ENCODE measurements around the gene CACNA2D4. TPM values are rescaled to one million over a fixed set of nuclear protein-coding genes. Genes with fewer than 3 reads are reported as not detected.

Gene CACNA2D4
- total RNA-seq, 1 experiment from 2014 or later = not detected

DNA sequence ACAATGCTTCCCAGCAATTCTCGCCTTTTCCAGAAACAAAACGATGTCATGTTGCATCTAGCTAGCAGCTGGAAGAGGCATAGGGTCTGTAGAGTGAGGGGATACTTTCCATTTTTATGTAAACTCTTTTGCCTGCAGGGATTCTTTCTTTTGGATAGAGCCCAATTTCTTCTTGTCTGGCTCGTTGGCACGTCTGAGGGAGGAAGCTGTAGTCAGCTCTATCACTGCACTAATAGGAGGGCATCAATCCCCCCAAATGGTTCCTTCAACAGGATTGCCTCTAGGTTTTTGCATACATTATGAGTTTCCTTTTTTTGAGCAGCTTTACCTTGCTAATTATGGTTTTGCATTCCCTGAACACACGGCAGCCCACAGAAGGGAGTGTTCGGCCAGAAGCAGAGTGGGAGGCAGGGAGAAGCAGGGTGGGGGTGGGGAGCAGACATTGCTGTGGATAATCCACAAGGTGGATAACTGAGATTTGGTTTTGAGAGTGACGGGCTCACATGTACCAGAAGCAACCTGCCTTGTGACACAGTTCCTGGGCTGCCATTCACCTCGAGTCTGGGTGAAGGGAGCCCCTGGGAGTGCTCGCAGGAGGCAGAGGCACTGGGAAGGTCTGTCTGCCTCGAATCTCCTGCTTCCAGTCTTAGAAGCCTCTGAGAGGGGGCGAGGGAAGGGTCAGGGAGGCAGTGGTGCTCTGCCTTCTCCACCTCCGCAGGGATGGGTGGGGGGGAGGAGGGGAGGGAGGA, 73.6 kb downstream of the CACNA2D4 start:
- intact Hi-C loops (cut with micrococcal nuclease) = no loop called here
- Histone ChIP-seq H3K4me3 (ENCODE audit: low read length) (no peak overlapping the region), H3K4me2 (ENCODE audit: low read length) (no peak overlapping the region), H3K4me1 (ENCODE audit: insufficient read depth, low read length) (no peaks in the 10 kb centered on the region), H2AFZ (ENCODE audit: low read length) (no peak overlapping the region), H3F3A (ENCODE audit: low read length, unreplicated experiment) (no peaks in the 10 kb centered on the region), H3K9me3 (ENCODE audit: low read length) (no peaks in the 10 kb centered on the region), H3K9ac (ENCODE audit: low read length) (no peak overlapping the region), H3K27me3 (ENCODE audit: low read length) (peaks cover 42% of the 10 kb centered on the region), H3K27ac (ENCODE audit: low read length) (no peak overlapping the region), H3K36me3 (ENCODE audit: low read depth, low read length) (no peaks in the 10 kb centered on the region), H4K20me1 (ENCODE audit: low read length) (no peaks in the 10 kb centered on the region), H3K79me2 (ENCODE audit: low read length) (no peaks in the 10 kb centered on the region), H3K9me2 (replicated peaks; ENCODE audit: low read length) (no peaks in the 10 kb centered on the region)
- no peak for DNase-seq
- ChIA-PET POLR2A (ENCODE audit: unreplicated experiment) (no interaction called here), CTCF (no interaction called here)
- no TSS peak for BruUV-seq (replicated peaks)
- no peak for ATAC-seq
- no peak for TF ChIP-seq EZH2 (IDR thresholded peaks at IDR 0.05; ENCODE audit: low read length, unreplicated experiment)
- no peak for TF ChIP-seq EZH2phosphoT487 (IDR thresholded peaks at IDR 0.05; ENCODE audit: borderline replicate concordance, low read length)
- no peak for TF ChIP-seq CTCF (conservative IDR thresholded peaks at IDR 0.05; ENCODE audit: low read depth, low read length)

DNA sequence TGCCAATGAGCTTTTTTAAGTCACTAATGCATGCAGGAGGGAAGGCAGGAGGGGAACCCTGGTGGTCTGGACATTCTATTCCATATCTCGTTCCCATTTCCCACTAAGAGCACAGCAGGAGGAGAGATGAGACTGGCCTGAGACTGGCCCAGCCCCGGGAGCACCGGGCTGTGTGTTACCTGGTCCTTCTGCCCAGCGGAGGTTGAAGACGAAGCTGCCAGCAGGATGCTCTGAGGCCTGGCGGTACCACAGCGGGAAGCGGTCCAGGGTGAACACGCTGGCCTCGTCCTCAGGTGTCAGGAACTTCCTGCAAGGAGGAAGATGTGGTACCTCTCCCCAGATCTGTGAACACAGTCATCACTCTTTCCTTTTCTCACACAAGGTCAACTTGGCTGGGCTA, 74.2 kb downstream of the CACNA2D4 start:
- peaks cover 42% of the 10 kb centered on the region for H3K27me3 ChIP-seq (ENCODE audit: low read length)
- ChIA-PET POLR2A (ENCODE audit: unreplicated experiment) (no interaction called here), CTCF (no interaction called here)
- H3K9me2 ChIP-seq (replicated peaks; ENCODE audit: low read length) = no peaks in the 10 kb centered on the region
- no peak overlapping the region for H3K4me2 ChIP-seq (ENCODE audit: low read length)
- no peaks in the 10 kb centered on the region for H3F3A ChIP-seq (ENCODE audit: low read length, unreplicated experiment)
- DNase-seq = no peak
- ATAC-seq = no peak
- TF ChIP-seq CTCF (conservative IDR thresholded peaks at IDR 0.05; ENCODE audit: low read depth, low read length) (no peak), EZH2phosphoT487 (IDR thresholded peaks at IDR 0.05; ENCODE audit: borderline replicate concordance, low read length) (no peak), EZH2 (IDR thresholded peaks at IDR 0.05; ENCODE audit: low read length, unreplicated experiment) (no peak)
- no peak overlapping the region for H3K27ac ChIP-seq (ENCODE audit: low read length)
- H3K9me3 ChIP-seq (ENCODE audit: low read length) = no peaks in the 10 kb centered on the region
- H2AFZ ChIP-seq (ENCODE audit: low read length) = no peak overlapping the region
- H3K79me2 ChIP-seq (ENCODE audit: low read length) = no peaks in the 10 kb centered on the region
- no TSS peak for BruUV-seq (replicated peaks)
- intact Hi-C loops (cut with micrococcal nuclease) = no loop called here
- H3K9ac ChIP-seq (ENCODE audit: low read length) = no peak overlapping the region
- H3K4me1 ChIP-seq (ENCODE audit: insufficient read depth, low read length) = peaks cover 4% of the 10 kb centered on the region
- no peaks in the 10 kb centered on the region for H4K20me1 ChIP-seq (ENCODE audit: low read length)
- H3K36me3 ChIP-seq (ENCODE audit: low read depth, low read length) = no peaks in the 10 kb centered on the region
- no peak overlapping the region for H3K4me3 ChIP-seq (ENCODE audit: low read length)

GRCh38 chr12:1843641-1844005, 74.8 kb downstream of the CACNA2D4 start:
- intact Hi-C loops (cut with micrococcal nuclease) = no loop called here

More at GRCh38 chr12:1843641-1844005, 74.8 kb downstream of the CACNA2D4 start:
- Histone ChIP-seq H3K36me3 (ENCODE audit: low read depth, low read length) (no peaks in the 10 kb centered on the region), H3K27ac (ENCODE audit: low read length) (no peak overlapping the region), H3K4me3 (ENCODE audit: low read length) (no peak overlapping the region), H3K4me2 (ENCODE audit: low read length) (no peak overlapping the region), H3K79me2 (ENCODE audit: low read length) (no peaks in the 10 kb centered on the region), H3F3A (ENCODE audit: low read length, unreplicated experiment) (no peaks in the 10 kb centered on the region), H4K20me1 (ENCODE audit: low read length) (no peaks in the 10 kb centered on the region), H3K27me3 (ENCODE audit: low read length) (peaks cover 42% of the 10 kb centered on the region), H3K9me3 (ENCODE audit: low read length) (no peaks in the 10 kb centered on the region), H2AFZ (ENCODE audit: low read length) (no peak overlapping the region), H3K9ac (ENCODE audit: low read length) (no peak overlapping the region), H3K9me2 (replicated peaks; ENCODE audit: low read length) (no peaks in the 10 kb centered on the region), H3K4me1 (ENCODE audit: insufficient read depth, low read length) (peaks cover 4% of the 10 kb centered on the region)
- BruUV-seq (replicated peaks) = no TSS peak
- ChIA-PET POLR2A (ENCODE audit: unreplicated experiment) (no interaction called here), CTCF (no interaction called here)
- DNase-seq = no peak
- ATAC-seq = no peak
- TF ChIP-seq EZH2 (IDR thresholded peaks at IDR 0.05; ENCODE audit: low read length, unreplicated experiment) (no peak), CTCF (conservative IDR thresholded peaks at IDR 0.05; ENCODE audit: low read depth, low read length) (no peak), EZH2phosphoT487 (IDR thresholded peaks at IDR 0.05; ENCODE audit: borderline replicate concordance, low read length) (no peak)
